GM12874 (cell line): ENCODE measurements around the gene SUGP2.

Experiments
- TF ChIP-seq, protein P1 (sequence below): IDR thresholded peaks from 2 replicates; pipeline ENCODE4 v1.5.1; 2011; ENCODE audit warnings: low read depth, mild to moderate bottlenecking, control low read depth, low read length, moderate library complexity; ENCODE audit not compliant: insufficient read depth

The SUGP2 gene

DNA sequence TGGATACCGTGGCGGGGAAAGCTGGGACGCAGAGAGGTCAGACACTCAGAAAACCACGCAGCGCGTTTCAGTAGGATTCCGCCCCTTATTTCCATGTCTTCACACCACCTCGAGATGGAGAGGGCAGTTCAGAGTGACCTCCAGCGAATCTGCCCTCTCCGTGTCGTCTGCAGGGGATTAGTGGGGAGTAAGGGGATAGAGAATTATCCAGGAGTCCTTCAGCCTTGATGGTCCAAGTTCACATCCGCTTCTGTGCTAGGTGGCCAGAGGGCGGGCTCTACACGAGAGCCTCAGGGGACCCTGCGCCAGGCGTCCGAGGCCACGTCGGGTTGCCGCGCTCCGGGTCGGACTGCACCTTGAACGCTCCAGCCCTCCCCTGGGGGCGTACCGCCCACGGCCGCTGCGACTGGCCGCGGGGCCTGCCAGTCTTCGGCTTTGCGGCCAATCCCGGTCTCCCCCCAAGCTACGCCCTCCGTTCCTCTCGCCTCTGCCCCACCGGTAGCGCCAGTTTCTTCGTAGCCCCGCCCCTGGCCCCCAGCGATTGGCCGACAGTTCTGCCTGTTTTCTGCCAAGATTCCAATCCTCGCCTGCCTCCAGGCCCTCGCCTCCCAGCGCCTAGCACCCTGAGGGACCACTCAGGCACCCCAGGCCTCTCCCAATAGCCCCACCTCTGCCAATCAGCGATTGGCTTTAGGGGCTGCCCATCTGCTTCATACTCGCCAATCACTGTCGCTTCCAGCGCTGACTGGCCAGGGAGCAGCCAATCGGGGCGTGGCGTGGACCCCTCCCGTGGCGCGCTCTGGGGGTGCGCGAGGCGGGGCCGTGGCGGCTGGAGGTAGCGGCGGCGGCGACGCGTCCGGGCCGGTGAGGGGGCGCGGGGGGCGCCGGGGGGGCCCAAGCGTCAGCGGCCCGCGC, 30.1 kb upstream of the SUGP2 start, which contains the start of gene SLC25A42:
TSS of gene SLC25A42 (plus strand) at position 812 of the 915 bp plus-strand sequence. CDS start 32,131 bp downstream, outside the sequence.
- TF ChIP-seq, protein P1, sequence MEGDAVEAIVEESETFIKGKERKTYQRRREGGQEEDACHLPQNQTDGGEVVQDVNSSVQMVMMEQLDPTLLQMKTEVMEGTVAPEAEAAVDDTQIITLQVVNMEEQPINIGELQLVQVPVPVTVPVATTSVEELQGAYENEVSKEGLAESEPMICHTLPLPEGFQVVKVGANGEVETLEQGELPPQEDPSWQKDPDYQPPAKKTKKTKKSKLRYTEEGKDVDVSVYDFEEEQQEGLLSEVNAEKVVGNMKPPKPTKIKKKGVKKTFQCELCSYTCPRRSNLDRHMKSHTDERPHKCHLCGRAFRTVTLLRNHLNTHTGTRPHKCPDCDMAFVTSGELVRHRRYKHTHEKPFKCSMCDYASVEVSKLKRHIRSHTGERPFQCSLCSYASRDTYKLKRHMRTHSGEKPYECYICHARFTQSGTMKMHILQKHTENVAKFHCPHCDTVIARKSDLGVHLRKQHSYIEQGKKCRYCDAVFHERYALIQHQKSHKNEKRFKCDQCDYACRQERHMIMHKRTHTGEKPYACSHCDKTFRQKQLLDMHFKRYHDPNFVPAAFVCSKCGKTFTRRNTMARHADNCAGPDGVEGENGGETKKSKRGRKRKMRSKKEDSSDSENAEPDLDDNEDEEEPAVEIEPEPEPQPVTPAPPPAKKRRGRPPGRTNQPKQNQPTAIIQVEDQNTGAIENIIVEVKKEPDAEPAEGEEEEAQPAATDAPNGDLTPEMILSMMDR, result no peak

DNA sequence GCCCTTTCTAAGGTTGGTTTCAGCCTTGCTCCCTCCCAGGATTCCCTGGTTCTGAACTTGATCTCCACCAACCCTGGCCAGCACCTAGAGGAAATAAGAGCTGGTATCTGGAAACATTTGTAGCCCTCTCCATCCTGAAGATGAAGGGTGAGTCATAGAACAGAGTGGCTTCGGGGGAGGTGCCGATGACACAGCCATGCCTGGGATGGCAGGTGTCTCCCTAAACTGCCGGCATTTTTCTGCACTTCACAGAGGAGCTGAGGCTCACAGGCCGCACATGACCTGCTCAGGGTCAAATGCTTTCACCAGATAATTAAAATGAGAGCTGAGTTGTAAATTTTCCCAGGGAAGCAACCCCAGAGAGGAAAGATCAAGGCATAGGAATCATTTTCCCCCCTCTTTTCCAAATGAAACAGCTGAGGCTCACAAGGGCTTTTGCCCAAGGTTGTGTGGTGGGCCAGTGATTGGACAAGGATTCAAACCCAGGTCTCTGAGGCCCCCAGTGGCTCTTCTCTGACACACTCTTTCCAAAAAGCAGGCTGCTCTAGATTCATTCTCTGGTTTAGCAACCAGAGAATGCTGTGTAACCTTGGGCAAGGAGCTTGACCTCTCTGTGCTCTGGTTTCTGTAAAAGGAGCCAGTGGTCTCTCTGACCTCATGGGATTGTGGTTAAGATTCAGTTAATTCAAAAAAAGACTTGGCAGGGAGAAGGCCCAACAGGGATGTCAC, 29.3 kb upstream of the SUGP2 start:
- TF ChIP-seq, protein P1, result no peak

DNA sequence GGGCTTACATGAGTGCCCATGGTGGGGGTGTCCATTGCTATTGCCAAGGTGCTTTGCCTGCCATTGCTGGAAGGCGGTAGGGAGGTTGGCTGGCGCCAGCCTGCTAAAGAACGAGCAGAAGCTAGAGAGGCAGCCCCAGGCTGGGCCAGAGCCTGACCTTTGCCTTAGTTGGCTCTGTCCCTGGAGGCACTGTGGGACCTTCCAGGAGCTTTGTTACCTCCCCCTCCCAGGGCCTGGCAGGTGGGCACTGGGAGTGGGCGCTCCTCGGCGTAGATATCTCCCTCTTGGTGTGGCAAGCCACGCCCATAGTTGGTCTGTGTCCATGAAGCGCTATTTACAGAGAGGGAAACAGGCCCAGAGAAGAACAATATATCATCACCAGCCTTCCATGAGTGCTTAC, 28.2 kb upstream of the SUGP2 start:
- TF ChIP-seq, protein P1, result no peak

DNA sequence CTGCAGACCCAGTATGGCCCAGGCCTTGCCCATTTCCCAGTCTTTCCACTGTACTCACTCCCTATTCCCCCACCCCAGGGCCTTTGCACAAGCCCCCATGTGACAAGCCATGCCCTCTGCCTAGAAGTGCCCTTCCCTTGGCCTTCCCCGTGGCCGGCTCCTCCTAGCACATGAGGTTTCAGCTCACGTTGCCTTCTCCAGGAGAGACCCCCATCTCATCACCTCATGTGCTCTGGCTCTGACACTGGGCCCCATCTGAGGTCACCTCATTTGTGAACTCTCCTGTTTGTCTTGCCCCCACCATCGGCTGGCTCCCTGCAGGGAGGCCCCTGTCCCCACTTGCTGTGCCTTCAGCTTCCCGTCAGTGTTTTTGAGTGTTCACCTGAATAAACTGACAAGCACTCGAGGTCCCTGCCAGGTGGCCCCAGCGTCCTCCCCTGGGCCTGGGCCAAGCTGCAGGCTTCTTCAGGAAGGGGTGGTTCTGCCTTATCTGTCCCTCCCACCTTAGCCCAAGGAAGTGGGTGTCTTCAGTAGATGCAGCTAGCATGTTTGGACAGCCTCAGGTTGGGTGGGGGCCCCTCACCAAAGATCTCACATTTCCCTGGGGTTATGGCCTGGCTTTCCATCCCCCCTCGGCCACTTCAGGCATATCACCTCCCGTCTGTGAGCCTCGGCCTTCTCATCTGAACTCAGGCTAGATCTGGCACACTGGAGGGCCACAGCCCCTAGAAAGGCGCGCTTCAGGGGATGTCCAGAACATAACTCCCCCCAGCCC, 26.7 kb upstream of the SUGP2 start:
- TF ChIP-seq, protein P1, result no peak

DNA sequence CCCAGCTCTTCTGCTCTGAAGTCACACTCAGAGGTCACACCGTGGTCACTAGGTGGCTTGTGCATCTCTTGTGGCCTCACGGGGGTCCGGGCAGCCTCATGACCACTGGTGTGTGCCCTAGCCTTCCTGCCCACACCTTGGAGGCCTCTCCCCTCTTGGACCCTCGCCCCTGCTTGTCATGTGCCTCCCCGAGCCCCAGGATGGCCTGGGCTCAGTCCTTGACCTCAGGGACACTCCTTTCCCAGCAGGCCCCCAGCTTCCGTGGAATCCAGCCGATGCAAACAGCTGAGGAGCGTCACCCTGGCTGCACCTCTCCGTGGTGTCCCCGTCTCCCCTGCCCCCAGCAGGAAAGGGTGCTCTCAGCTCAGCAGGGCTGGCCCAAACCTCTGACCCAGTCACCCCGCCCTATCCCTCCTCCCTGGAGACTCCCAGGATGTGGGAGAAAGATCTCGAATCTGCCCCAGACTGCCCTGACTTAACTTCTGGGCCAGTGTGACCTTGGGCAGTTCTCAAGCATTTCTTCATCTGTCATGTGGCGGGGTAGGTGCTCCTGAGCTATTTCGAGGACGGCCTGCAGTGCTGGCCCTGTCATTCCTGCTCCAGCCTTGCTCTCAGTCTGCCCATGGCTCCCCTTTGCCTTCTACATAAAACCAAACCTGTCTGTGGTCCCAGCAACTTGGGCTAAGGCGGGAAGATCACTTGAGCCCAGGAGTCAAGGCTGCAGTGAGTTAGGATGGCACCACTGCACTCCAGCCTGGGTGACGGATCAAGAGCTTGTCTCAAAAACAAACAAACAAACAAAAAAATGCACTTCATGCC, 25.9 kb upstream of the SUGP2 start:
- TF ChIP-seq, protein P1, result no peak

DNA sequence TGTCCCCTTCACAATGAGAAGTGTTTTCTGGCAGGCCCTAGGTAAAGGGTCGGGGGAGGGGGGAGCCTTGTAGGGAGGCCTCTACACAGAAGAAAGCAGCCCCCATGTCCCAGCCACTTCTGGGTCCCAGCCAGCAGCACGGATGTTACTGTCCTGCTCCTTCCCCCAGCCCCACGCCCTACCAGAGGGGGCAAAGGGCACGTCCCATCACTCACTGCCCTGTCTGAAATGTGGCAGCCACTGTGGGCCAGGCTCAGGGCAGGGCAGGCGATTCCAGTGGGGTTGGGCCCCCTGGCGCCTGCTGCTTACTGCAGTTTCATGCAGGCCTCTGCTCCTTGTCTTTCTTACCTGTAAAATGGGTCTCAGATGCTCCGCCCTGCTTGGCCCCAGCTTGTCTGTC, 24.4 kb upstream of the SUGP2 start:
- TF ChIP-seq, protein P1, result no peak
